ENCODE results near the gene SLC30A3. TPM values are rescaled to one million over a fixed set of nuclear protein-coding genes. Genes with fewer than 3 reads are reported as not detected.

SLC30A3 gene
- total RNA-seq, 6 experiments from 2014 or later: not detected

- Histone ChIP-seq H3K36me3 (no peaks in the 10 kb centered on the region), H3K4me3 (no peak overlapping the region), H3K27ac (no peak overlapping the region), H3K27me3 (no peaks in the 10 kb centered on the region), H3K9me3 (no peaks in the 10 kb centered on the region), H3K4me1 (peaks cover 0 to 5% (median 0%) of the 10 kb centered on the region in 4 donors)
- ATAC-seq: peak in 1 of 4 donors; percentile 26
- no peak for DNase-seq
- intact Hi-C loops (cut with DNase I): no loop called here
- WGBS (ENCODE audit: insufficient coverage, low coverage, low lambda C conversion rate, missing lambda C conversion rate): 56% methylated on average over 3 of the region's 5 CpGs
- no peak for TF ChIP-seq CTCF (IDR thresholded peaks at IDR 0.05)
- TF ChIP-seq POLR2A (IDR thresholded peaks at IDR 0.05): no peak
Observed at GRCh38 chr2:27282892-27283291, 20.0 kb upstream of the SLC30A3 start.

DNA sequence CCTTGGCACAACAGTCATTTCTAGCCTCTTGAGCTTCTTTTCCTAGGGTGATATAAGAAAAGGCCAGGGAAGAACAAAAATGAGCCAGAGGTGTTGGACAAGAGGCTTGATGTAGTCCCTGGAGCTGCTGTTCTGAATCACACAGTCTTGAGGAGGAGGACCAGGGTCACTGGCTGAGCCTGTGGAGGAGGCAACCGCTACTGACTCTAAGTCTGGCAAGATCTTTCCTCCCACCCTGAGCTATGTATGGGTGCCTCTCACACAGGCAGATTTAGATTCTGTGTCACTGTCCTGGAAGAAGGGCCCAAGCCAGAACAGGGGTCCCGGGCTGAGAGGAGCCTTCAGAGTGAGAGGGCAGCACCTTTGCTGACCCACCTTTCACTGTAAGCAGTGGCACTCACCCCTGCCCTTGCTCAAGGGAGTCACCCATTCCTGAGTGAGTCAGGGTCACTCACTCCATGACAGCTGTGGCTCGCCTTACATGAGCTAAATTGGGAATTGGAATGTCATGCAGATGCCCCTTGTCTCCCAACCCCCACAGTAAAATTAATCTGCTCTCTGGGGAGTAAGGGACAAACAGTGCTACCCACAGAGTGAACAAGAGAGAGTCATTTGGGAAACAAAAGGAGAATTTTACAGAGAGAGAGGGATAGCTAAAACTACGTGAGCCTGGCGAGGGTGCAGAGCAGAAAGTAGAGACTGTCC lies 19.2 kb upstream of the SLC30A3 start, which contains the start of gene TRIM54:
Gene TRIM54 (plus strand): TSS at position 575 of the 705 bp plus-strand sequence. CDS start 303 bp downstream, outside the sequence.
- peak in 1 of 4 donors; percentile 15 for ATAC-seq

GRCh38 chr2:27281442-27281841 lies 18.6 kb upstream of the SLC30A3 start:
- H3K27me3 ChIP-seq: no peaks in the 10 kb centered on the region
- 49% methylated on average over 3 of the region's 3 CpGs for WGBS (ENCODE audit: insufficient coverage, low coverage, low lambda C conversion rate, missing lambda C conversion rate)
- H3K4me3 ChIP-seq: no peak overlapping the region
- no peak for ATAC-seq
- no peak for DNase-seq
- no peaks in the 10 kb centered on the region for H3K4me1 ChIP-seq
- H3K36me3 ChIP-seq: no peaks in the 10 kb centered on the region
- no peak overlapping the region for H3K27ac ChIP-seq
- intact Hi-C loops (cut with DNase I): no loop called here
- no peaks in the 10 kb centered on the region for H3K9me3 ChIP-seq
- TF ChIP-seq POLR2A (IDR thresholded peaks at IDR 0.05) (no peak), CTCF (IDR thresholded peaks at IDR 0.05) (no peak)

More for the DNA sequence above, 19.2 kb upstream of the SLC30A3 start, which contains the start of gene TRIM54:
- 64% methylated on average over 4 of the region's 5 CpGs for WGBS (ENCODE audit: insufficient coverage, low coverage, low lambda C conversion rate, missing lambda C conversion rate)
- H3K9me3 ChIP-seq: no peaks in the 10 kb centered on the region
- no peaks in the 10 kb centered on the region for H3K27me3 ChIP-seq
- H3K4me3 ChIP-seq: no peak within 1 kb of the TSS
- no peak within 1 kb of the TSS for H3K27ac ChIP-seq
- intact Hi-C loops (cut with DNase I): no loop called here
- TF ChIP-seq POLR2A (IDR thresholded peaks at IDR 0.05): no peak
- TF ChIP-seq CTCF (IDR thresholded peaks at IDR 0.05): no peak
- H3K4me1 ChIP-seq: no peaks in the 10 kb centered on the region
- no peaks in the 10 kb centered on the region for H3K36me3 ChIP-seq
- no peak for DNase-seq

DNA sequence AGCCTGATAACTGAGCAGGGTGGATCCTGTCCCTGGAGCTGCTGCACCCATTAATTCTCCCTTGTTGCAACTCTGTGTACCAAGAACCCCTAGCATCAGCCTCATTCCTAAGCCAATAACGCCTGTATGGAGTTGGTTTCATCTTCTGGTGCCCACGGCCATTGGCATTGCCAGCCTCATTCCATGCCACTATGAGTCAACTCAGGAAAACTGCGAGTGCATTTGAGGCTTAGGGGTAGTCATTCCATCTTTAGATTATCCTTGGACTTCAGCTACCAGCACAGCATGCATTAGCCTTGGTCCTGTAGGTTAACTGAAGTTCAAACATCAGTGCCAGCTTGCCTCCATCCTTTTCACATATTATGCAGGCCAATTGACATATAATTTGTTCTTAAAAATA lies 18.0 kb upstream of the SLC30A3 start:
- no peaks in the 10 kb centered on the region for H3K27me3 ChIP-seq
- 66% methylated on average over 3 of the region's 3 CpGs for WGBS (ENCODE audit: insufficient coverage, low coverage, low lambda C conversion rate, missing lambda C conversion rate)
- no peaks in the 10 kb centered on the region for H3K4me1 ChIP-seq
- TF ChIP-seq POLR2A (IDR thresholded peaks at IDR 0.05) (no peak), CTCF (IDR thresholded peaks at IDR 0.05) (no peak)
- intact Hi-C loops (cut with DNase I): no loop called here
- H3K36me3 ChIP-seq: no peaks in the 10 kb centered on the region
- no peak for DNase-seq
- no peak overlapping the region for H3K27ac ChIP-seq
- H3K4me3 ChIP-seq: no peak overlapping the region
- H3K9me3 ChIP-seq: no peaks in the 10 kb centered on the region
- no peak for ATAC-seq

All from right lobe of liver (tissue), 6 donors.